CD4-positive, alpha-beta T cell treated with Interferon gamma for 1 hour (primary cell): ENCODE results near the gene SNX2.
"Not testable (repeated sequence)": the region's sequence is repeated elsewhere in the genome, so short reads cannot be mapped to it uniquely, and the experiment has no call there.

Experiments
- DNase-seq: peaks from one replicate; pipeline ENCODE4 v3.0.0-alpha.2; 2020

Gene SNX2

DNA sequence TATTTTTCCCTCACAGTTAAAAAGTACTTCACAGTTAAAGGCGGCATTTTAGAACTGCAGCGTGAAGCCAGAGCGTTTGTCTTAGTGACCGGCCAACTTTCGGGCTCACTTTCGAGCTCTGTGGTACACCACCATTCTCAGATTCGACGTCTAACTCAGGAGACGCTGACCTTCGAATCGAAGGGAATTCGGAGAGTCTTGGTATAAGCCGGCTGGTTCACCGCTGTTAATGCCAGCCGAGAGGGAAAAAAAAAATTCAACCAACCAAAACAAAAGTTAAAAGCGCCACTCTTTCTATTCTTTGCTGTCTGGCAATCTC lies 70.0 kb downstream of the SNX2 start:
- DNase-seq = no peak

DNA sequence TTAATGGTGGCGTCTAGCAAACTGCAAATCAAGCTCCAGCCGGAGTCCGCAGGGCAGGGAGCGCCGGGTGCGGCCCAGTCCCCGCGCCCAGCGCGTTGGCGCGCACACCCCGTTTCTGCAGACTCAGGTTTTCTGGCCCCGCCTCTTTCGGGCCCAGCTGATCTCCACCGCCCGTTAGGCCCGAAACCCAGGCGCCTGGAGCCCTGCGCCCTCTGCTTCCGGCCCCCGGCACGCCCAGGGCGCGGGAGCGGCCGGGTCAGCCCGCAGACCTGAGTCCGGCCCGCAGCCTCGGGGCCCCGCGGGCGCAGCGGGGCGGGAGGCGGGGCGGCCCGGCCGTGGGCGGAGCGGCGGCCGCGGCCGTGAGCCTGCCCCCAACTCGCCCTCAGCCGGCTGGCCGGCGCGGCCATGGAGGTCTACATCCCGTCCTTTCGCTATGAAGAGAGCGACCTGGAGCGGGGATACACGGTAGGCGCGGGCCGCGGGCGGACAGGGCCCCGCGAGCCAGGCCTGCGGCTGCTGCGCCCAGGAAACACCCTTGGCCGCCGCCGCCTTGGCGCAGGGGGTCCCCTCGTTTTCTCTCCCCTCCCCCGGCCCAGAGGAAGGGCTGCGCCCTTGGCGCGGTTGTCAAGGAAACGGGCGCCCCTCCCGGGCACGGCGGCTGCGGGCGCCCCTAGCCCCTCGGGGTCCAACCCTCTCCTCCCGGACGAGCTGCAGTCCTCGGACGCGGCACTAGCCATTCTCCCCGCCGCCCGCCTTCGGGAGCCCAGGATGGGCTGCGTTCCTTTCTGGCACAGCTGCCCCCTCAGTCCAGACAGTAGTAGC lies 70.6 kb downstream of the SNX2 start, which contains the start of gene SNX24:
TSS of gene SNX24 (plus strand) at position 385 of the 822 bp plus-strand sequence. CDS start at position 406, 21 bp downstream.
- peak; percentile 69 for DNase-seq

- no peak for DNase-seq
Observed at GRCh38 chr5:122846051-122846550, 71.2 kb downstream of the SNX2 start.

GRCh38 chr5:122847687-122848081 lies 72.8 kb downstream of the SNX2 start:
- no peak for DNase-seq

DNA sequence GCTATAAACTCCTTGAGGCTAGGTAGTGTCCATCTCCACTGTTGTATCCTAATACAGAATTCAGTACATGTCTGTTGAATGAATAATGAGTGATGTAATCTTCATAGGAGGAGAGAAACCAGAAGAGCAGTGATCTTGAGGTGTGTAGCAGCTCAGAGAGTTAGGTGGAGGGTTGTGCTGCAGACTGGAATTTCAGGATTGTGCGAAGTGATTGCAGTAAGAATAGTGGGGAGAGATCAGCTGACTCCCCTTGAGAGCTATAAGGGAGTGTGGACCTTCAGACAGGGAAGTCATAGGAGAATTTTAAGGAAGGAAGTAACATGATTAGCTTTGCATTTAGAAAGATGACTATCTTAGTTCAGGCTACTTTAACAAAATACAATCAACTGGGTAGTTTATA lies 74.9 kb downstream of the SNX2 start:
- no peak for DNase-seq

DNA sequence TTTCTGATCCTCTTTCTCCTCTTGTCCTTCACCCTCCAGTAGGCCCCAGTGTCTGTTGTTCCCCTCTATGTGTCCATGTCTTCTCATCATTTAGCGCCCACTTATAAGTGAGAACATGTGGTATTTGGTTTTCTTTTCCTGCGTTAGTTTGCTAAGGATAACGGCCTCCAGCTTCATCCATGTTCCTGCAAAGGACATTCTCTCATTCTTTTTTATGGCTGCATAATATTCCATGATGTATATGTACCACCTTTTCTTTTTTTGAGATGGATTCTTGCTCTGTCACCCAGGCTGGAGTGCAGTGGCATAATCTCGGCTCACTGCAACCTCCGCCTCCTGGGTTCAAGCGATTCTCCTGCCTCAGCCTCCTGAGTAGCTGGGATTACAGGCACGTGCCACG lies 82.7 kb downstream of the SNX2 start:
- not testable (repeated sequence) for DNase-seq

- DNase-seq = no peak
Observed at GRCh38 chr5:122858451-122858850, 83.6 kb downstream of the SNX2 start.

DNA sequence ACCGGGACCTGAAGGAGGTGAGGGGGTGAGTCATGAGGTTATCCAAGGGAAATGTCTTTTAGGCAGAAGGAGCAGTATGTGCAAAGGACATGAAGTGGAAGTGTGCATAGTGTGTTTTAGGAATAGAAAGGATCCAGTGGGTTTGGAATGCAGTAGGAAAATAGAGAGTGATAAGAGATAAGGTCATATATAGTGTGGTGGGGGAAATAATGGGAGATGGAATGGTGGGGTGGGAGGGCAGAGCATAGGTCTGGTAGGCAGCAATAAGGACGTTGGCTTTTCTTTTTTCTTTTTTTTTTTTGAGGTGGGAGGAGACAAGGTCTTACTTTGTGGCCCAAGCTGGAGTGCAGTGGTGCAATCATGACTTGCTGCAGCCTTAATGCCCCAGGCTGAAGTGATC lies 88.4 kb downstream of the SNX2 start:
- DNase-seq = no peak

DNA sequence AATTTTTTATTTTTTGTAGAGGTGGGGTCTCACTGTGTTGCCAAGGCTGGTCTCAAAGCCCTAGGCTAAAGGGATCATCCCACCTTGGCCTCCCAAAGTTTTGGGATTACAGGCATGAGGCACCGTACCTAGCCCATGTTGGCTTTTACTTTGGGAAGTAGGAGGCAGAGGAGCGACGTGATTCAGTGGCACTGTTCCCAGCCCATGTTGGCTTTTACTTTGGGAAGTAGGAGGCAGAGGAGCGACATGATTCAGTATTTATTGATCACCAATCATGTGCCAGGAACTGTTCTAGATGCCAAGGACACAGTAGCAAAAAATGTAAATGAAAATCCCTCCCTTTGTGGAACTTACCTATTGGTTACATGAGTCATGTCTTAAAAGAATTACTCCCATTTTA lies 88.8 kb downstream of the SNX2 start:
- no peak for DNase-seq

GRCh38 chr5:122864400-122864799 lies 89.5 kb downstream of the SNX2 start:
- no peak for DNase-seq

GRCh38 chr5:122864842-122865241 lies 90.0 kb downstream of the SNX2 start:
- DNase-seq = no peak

GRCh38 chr5:122870219-122870856 lies 95.5 kb downstream of the SNX2 start:
- DNase-seq = no peak

- no peak for DNase-seq
Observed at GRCh38 chr5:122871661-122872060, 96.8 kb downstream of the SNX2 start.

GRCh38 chr5:122874179-122874875 lies 99.4 kb downstream of the SNX2 start:
- no peak for DNase-seq

DNA sequence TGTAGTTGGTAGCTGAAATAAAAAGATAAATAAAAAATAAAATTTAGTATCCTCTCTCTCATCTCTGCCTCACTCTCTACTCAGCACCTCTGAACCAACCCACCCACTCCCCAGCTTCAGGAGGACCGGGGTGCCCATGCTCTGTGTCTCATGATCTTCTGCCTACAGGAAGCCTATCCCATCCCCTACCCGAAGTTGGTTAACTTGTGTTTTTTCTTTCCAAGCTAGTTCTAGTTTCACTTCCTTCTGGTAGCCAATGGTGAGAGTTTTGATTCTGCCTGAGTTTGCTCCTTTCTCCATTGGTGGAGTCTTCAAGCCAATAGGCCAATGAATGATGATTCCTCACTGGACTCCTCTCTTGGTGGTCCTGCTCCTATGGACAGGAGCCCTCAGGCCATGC lies 102.6 kb downstream of the SNX2 start:
- DNase-seq = no peak

- no peak for DNase-seq
Observed at GRCh38 chr5:122879076-122879475, 104.2 kb downstream of the SNX2 start.
